KMS-11 (cell line): ENCODE measurements around the gene NGEF.

Experiments used
- H2AFZ ChIP-seq: fragments of 200-600 bp; sonication (generic); 2 replicates; pipeline ENCODE4 v1.6.1; 2016; ENCODE audit warnings: antibody characterized with exemption, mixed run types, low read depth
- H3K27ac ChIP-seq: fragments of 200-600 bp; sonication (generic); 2 replicates; pipeline ENCODE4 v1.6.1; 2016; ENCODE audit warnings: mild to moderate bottlenecking, mixed run types
- H3K27me3 ChIP-seq: fragments of 200-600 bp; sonication (generic); 2 replicates; pipeline ENCODE4 v1.6.1; 2017; ENCODE audit warnings: mild to moderate bottlenecking, low read depth, mixed run types, moderate library complexity; ENCODE audit not compliant: insufficient read depth
- H3K36me3 ChIP-seq: fragments of 200-600 bp; sonication (generic); 2 replicates; pipeline ENCODE4 v1.6.1; 2017; ENCODE audit warnings: mild to moderate bottlenecking, mixed run types; ENCODE audit not compliant: insufficient read depth
- H3K4me1 ChIP-seq: fragments of 200-600 bp; sonication (generic); 2 replicates; pipeline ENCODE4 v1.6.1; 2016; ENCODE audit warnings: mild to moderate bottlenecking, low read depth, mixed run types; ENCODE audit not compliant: poor library complexity, severe bottlenecking
- H3K4me2 ChIP-seq: fragments of 200-600 bp; sonication (generic); 2 replicates; pipeline ENCODE4 v1.7.0; 2016; ENCODE audit warnings: mild to moderate bottlenecking, mixed run types
- H3K4me3 ChIP-seq: fragments of 200-600 bp; sonication (generic); IDR thresholded peaks from 2 replicates; pipeline ENCODE4 v1.6.1; 2017; ENCODE audit warnings: low read depth, low read length, mixed read lengths; ENCODE audit not compliant: insufficient read depth
- H3K79me2 ChIP-seq: fragments of 200-600 bp; sonication (generic); 2 replicates; pipeline ENCODE4 v1.6.1; 2016; ENCODE audit warnings: low read depth, mixed run types; ENCODE audit not compliant: insufficient read depth
- H3K9ac ChIP-seq: fragments of 200-600 bp; sonication (generic); 2 replicates; pipeline ENCODE4 v1.6.1; 2016; ENCODE audit warnings: mild to moderate bottlenecking, mixed run types
- H4K20me1 ChIP-seq: fragments of 200-600 bp; sonication (generic); 2 replicates; pipeline ENCODE4 v1.6.1; 2016; ENCODE audit warnings: mild to moderate bottlenecking, mixed run types; ENCODE audit not compliant: insufficient read depth
- CTCF ChIP-seq: fragments of 200-600 bp; sonication (generic); conservative IDR thresholded peaks from 2 replicates; pipeline ENCODE4 v1.6.1; 2017; ENCODE audit warnings: low read depth, mild to moderate bottlenecking, antibody characterized with exemption, low read length, moderate library complexity, mixed read lengths

NGEF gene

DNA sequence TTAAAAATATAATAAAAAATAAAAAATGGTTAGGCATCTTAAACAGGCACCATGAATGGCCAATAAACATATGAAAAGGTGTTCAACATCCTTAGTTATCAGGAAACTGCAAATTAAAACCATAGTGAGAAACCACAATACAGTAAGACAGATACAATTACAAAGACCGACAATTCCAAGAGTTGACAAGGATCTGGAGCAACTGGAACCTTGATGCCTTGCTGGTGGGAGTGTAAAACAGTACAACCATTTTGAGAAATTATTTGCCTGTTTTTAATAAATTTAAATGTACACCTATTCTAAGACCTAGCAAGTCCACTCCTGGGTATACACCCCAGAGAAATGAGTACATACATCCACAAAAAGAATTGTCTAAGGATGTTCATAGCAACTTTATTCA, 49.1 kb downstream of the NGEF start:
- Histone ChIP-seq H3K4me2 (no peak overlapping the region), H2AFZ (no peak overlapping the region), H3K4me3 (no peak overlapping the region), H3K79me2 (no peaks in the 10 kb centered on the region), H3K4me1 (peaks cover 13% of the 10 kb centered on the region), H3K9ac (no peak overlapping the region), H3K27ac (no peak overlapping the region), H3K27me3 (no peaks in the 10 kb centered on the region), H3K36me3 (no peaks in the 10 kb centered on the region), H4K20me1 (no peaks in the 10 kb centered on the region)
- no peak for TF ChIP-seq CTCF

- Histone ChIP-seq H3K79me2 (no peaks in the 10 kb centered on the region), H3K27me3 (no peaks in the 10 kb centered on the region), H3K36me3 (no peaks in the 10 kb centered on the region), H2AFZ (no peak overlapping the region), H4K20me1 (no peaks in the 10 kb centered on the region), H3K4me3 (no peak overlapping the region), H3K27ac (no peak overlapping the region), H3K4me1 (peaks cover 12% of the 10 kb centered on the region), H3K4me2 (no peak overlapping the region), H3K9ac (no peak overlapping the region)
- TF ChIP-seq CTCF = no peak
Observed at GRCh38 chr2:232960862-232961261, 52.2 kb downstream of the NGEF start.

DNA sequence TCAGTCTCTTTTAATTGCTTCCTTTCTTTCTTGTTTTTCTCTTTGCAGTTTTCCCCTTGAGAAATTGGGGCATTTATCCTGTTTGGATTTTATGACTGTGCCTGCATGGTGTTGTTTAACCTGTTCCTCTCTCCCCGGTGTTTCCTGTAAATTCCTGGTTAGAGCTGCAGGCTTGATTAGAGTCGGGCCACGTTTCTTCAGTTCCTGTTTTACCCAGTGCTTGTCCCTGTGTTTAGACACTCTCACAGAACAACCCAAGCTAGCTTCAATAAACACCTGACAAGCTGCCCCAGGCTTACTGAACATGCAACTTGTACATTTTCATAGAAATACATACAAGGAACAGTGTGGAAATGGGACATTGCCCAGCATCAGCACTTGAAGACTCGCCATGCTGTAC, 53.9 kb downstream of the NGEF start:
- no peaks in the 10 kb centered on the region for H3K4me1 ChIP-seq
- H3K27ac ChIP-seq = no peak overlapping the region
- H3K9ac ChIP-seq = no peak overlapping the region
- H3K27me3 ChIP-seq = no peaks in the 10 kb centered on the region
- H4K20me1 ChIP-seq = no peaks in the 10 kb centered on the region
- H2AFZ ChIP-seq = no peak overlapping the region
- H3K4me2 ChIP-seq = no peak overlapping the region
- TF ChIP-seq CTCF = no peak
- H3K36me3 ChIP-seq = no peaks in the 10 kb centered on the region
- H3K79me2 ChIP-seq = no peaks in the 10 kb centered on the region
- H3K4me3 ChIP-seq = no peak overlapping the region

GRCh38 chr2:232957657-232958090, 55.4 kb downstream of the NGEF start:
- no peaks in the 10 kb centered on the region for H3K4me1 ChIP-seq
- H2AFZ ChIP-seq = no peak overlapping the region
- H4K20me1 ChIP-seq = no peaks in the 10 kb centered on the region
- TF ChIP-seq CTCF = no peak
- no peak overlapping the region for H3K9ac ChIP-seq
- no peaks in the 10 kb centered on the region for H3K36me3 ChIP-seq
- no peak overlapping the region for H3K27ac ChIP-seq
- H3K79me2 ChIP-seq = no peaks in the 10 kb centered on the region
- no peak overlapping the region for H3K4me3 ChIP-seq
- H3K4me2 ChIP-seq = no peak overlapping the region
- H3K27me3 ChIP-seq = no peaks in the 10 kb centered on the region
